T-cell (primary cell): ENCODE measurements around the gene ASB13. TPM values are rescaled to one million over a fixed set of nuclear protein-coding genes. Genes with fewer than 3 reads are reported as not detected.

ENCODE experiments used
- ATAC-seq, 4 experiments: fragments of 200-7000 bp in 3 of 4; fragments of 150-1000 bp in 1 of 4; cut with Tn5 transposase; replicated peaks in 1 of 4; 1 replicate in 3 of 4; 2 replicates in 1 of 4; pipeline ENCODE4 v1.10.0; 2021; ENCODE audit warnings: moderate library complexity in 3 of 4, mild to moderate bottlenecking in 2 of 4, moderate number of reproducible peaks in 1 of 4
- CTCF ChIA-PET, 2 donors: fragments of 300-600 bp; sonication (Branson Sonifier 250); formaldehyde crosslinking; loops; one replicate each; lab custom pipeline; 2022; ENCODE audit warnings: antibody characterized with exemption in 2 of 2; lab: Charles Lee
- POLR2A ChIA-PET, 2 donors: fragments of 300-600 bp; sonication (Branson Sonifier 250); formaldehyde crosslinking; loops; one replicate each; lab custom pipeline; 2022; ENCODE audit warnings: antibody characterized with exemption in 2 of 2; lab: Charles Lee
- DNase-seq, 35 experiments: peaks; one replicate each; pipeline versions ENCODE4 v3.0.0 to v3.0.0-alpha.2; 2013 to 2023
- H3K27ac ChIP-seq: one replicate; pipeline ENCODE4 v1.5.1; 2013; ENCODE audit warnings: low read length
- H3K27me3 ChIP-seq, 2 experiments: replicated peaks in 1 of 2; 1 replicate in 1 of 2; 2 replicates in 1 of 2; pipeline versions ENCODE4 v1.6.1 to v1.7.0; 2013; ENCODE audit warnings: low read length in 1 of 2, mixed read lengths in 1 of 2; ENCODE audit not compliant: control insufficient read depth in 2 of 2, insufficient read depth in 2 of 2; ENCODE audit errors: extremely low read depth in 1 of 2
- H3K36me3 ChIP-seq, 2 donors: 1 replicate in 1 of 2; 2 replicates in 1 of 2; pipeline versions ENCODE4 v1.6.1 to v1.7.0; 2013; ENCODE audit warnings: low read length in 1 of 2; ENCODE audit not compliant: control insufficient read depth in 2 of 2, insufficient read depth in 1 of 2; ENCODE audit errors: extremely low read depth in 1 of 2
- H3K4me1 ChIP-seq, 2 experiments: 1 replicate in 1 of 2; 2 replicates in 1 of 2; pipeline versions ENCODE4 v1.6.1 to v1.7.0; 2013; ENCODE audit warnings: low read length in 2 of 2, mixed read lengths in 1 of 2; ENCODE audit not compliant: insufficient read depth in 2 of 2, control insufficient read depth in 1 of 2; ENCODE audit errors: extremely low read depth in 1 of 2
- H3K4me3 ChIP-seq, 2 donors: 1 replicate in 1 of 2; 2 replicates in 1 of 2; pipeline versions ENCODE4 v1.5.1 to v1.7.0; 2013; ENCODE audit warnings: mild to moderate bottlenecking in 2 of 2, low read length in 1 of 2, moderate library complexity in 1 of 2; ENCODE audit not compliant: control insufficient read depth in 1 of 2; ENCODE audit errors: extremely low read depth in 1 of 2
- H3K9me3 ChIP-seq: 2 replicates; pipeline ENCODE4 v1.7.0; 2013
- H3K27ac Mint-ChIP-seq, 2 donors: one replicate each; pipeline ENCODE4 v1.8.0; 2020 to 2021; ENCODE audit warnings: mild to moderate bottlenecking in 2 of 2, mixed read lengths in 2 of 2
- H3K27me3 Mint-ChIP-seq, 2 donors: one replicate each; pipeline ENCODE4 v1.8.0; 2021 to 2022; ENCODE audit warnings: mixed read lengths in 2 of 2
- H3K36me3 Mint-ChIP-seq: one replicate; pipeline ENCODE4 v1.8.0; 2021; ENCODE audit warnings: mixed read lengths
- H3K4me1 Mint-ChIP-seq, 3 donors: one replicate each; pipeline ENCODE4 v1.8.0; 2020 to 2022; ENCODE audit warnings: mixed read lengths in 3 of 3, mild to moderate bottlenecking in 1 of 3
- H3K4me3 Mint-ChIP-seq, 3 donors: one replicate each; pipeline ENCODE4 v1.8.0; 2020 to 2022; ENCODE audit warnings: mild to moderate bottlenecking in 3 of 3, mixed read lengths in 3 of 3, moderate library complexity in 3 of 3
- H3K9me3 Mint-ChIP-seq, 3 donors: one replicate each; pipeline ENCODE4 v1.8.0; 2020 to 2022; ENCODE audit warnings: mixed read lengths in 3 of 3
- WGBS: methylation state at CpG from one replicate; pipeline ENCODE4 v1.1.5; 2013; ENCODE audit warnings: missing lambda C conversion rate; ENCODE audit not compliant: insufficient coverage; 5-methylcytosine and 5-hydroxymethylcytosine counted together
- total RNA-seq, 35 experiments: library from RNA in 6 of 35; stranded (reverse) in 6 of 35; fragments of 120-200 nt in 1 of 35; gene quantifications; one replicate each; pipeline versions ENCODE4 v1.2.1 to v1.2.4 and lab custom pipeline; 2013 to 2026

ASB13 gene
- total RNA-seq, 5 donors from 2014 or later (not counting 1 experiment from before 2014, with no cell fraction given): 9.4 to 22.8 (median 14.1) TPM

GRCh38 chr10:5697342-5697741 lies 30.9 kb upstream of the ASB13 start:
- WGBS: no CpG with 5 or more reads among the region's 2 CpGs
- ChIA-PET CTCF (no interaction called here), POLR2A (interaction anchor here in 1 of 2 donors (1.4 kb wide), 1 partner anchor 16 kb away, joined by 5 read pairs; no protein-coding TSS in a partner anchor)
- no peaks in the 10 kb centered on the region for H3K27me3 ChIP-seq
- H3K4me3 Mint-ChIP-seq: no peak overlapping the region
- H3K36me3 Mint-ChIP-seq: peaks cover 3% of the 10 kb centered on the region
- H3K9me3 ChIP-seq: no peaks in the 10 kb centered on the region
- peaks cover 16 to 17% of the 10 kb centered on the region in 2 experiments for H3K4me1 ChIP-seq
- DNase-seq: no peak
- no peak overlapping the region for H3K27ac ChIP-seq
- no peaks in the 10 kb centered on the region for H3K36me3 ChIP-seq
- H3K9me3 Mint-ChIP-seq: no peaks in the 10 kb centered on the region
- peaks cover 54 to 56% (median 55%) of the 10 kb centered on the region in 3 donors for H3K4me1 Mint-ChIP-seq
- no peaks in the 10 kb centered on the region for H3K27me3 Mint-ChIP-seq
- H3K27ac Mint-ChIP-seq: no peak overlapping the region
- ATAC-seq: no peak
- no peak overlapping the region for H3K4me3 ChIP-seq

GRCh38 chr10:5694573-5694972 lies 28.2 kb upstream of the ASB13 start:
- ChIA-PET POLR2A (interaction anchor here in 1 of 2 donors (0.6 kb wide), 1 partner anchor 123 kb away, joined by 3 read pairs; no protein-coding TSS in a partner anchor), CTCF (interaction anchor here in 1 of 2 donors (1.5 kb wide), 1 partner anchor 16 kb away, joined by 5 read pairs; no protein-coding TSS in a partner anchor)
- no peaks in the 10 kb centered on the region for H3K27me3 ChIP-seq
- H3K4me1 ChIP-seq: peaks cover 20 to 28% of the 10 kb centered on the region in 2 experiments
- DNase-seq: no peak
- Mint-ChIP-seq H3K36me3 (peaks cover 3% of the 10 kb centered on the region), H3K27me3 (no peaks in the 10 kb centered on the region), H3K9me3 (no peaks in the 10 kb centered on the region), H3K27ac (no peak overlapping the region), H3K4me3 (no peak overlapping the region), H3K4me1 (peaks cover 71 to 76% (median 75%) of the 10 kb centered on the region in 3 donors)
- no peak overlapping the region for H3K4me3 ChIP-seq
- H3K36me3 ChIP-seq: no peaks in the 10 kb centered on the region
- no CpG with 5 or more reads among the region's 1 CpG for WGBS
- no peak for ATAC-seq
- H3K9me3 ChIP-seq: no peaks in the 10 kb centered on the region
- H3K27ac ChIP-seq: no peak overlapping the region

GRCh38 chr10:5692461-5693358 lies 26.3 kb upstream of the ASB13 start:
- Mint-ChIP-seq H3K27ac (peak overlapping the region; percentile 2 to 82), H3K4me3 (peak overlapping the region; percentile 67 to 74 (median 73)), H3K9me3 (no peaks in the 10 kb centered on the region), H3K36me3 (peaks cover 7% of the 10 kb centered on the region), H3K27me3 (no peaks in the 10 kb centered on the region), H3K4me1 (peaks cover 78 to 85% (median 82%) of the 10 kb centered on the region in 3 donors)
- POLR2A ChIA-PET: interaction anchor here (0.6 to 0.8 kb wide), 3 partner anchors 10 to 1717 kb away, joined by 3 to 13 read pairs (median 8); no protein-coding TSS in a partner anchor
- DNase-seq (peak; percentile 18 to 79 (median 65)), ATAC-seq (peak; percentile 85 to 93 (median 90))
- Histone ChIP-seq H3K4me1 (peaks cover 19 to 37% of the 10 kb centered on the region in 2 experiments), H3K36me3 (peaks cover 0 to 4% of the 10 kb centered on the region in 2 donors), H3K27me3 (no peaks in the 10 kb centered on the region), H3K9me3 (no peaks in the 10 kb centered on the region), H3K27ac (no peak overlapping the region), H3K4me3 (peak overlapping the region; percentile 48 to 82)
- CTCF ChIA-PET: interaction anchor here (0.6 to 1.5 kb wide), 5 partner anchors 9 to 50 kb away, joined by 3 to 5 read pairs (median 4); no protein-coding TSS in a partner anchor
- 22% methylated on average over 34 of the region's 49 CpGs for WGBS

- no peak for ATAC-seq
- POLR2A ChIA-PET: interaction anchor here (0.6 to 0.8 kb wide), 2 partner anchors 9 to 1718 kb away, joined by 8 to 13 read pairs; no protein-coding TSS in a partner anchor
- no peaks in the 10 kb centered on the region for H3K9me3 Mint-ChIP-seq
- H3K27ac Mint-ChIP-seq: no peak overlapping the region
- no peaks in the 10 kb centered on the region for H3K27me3 Mint-ChIP-seq
- no CpG with 5 or more reads among the region's 8 CpGs for WGBS
- no peak overlapping the region for H3K4me3 ChIP-seq
- H3K4me3 Mint-ChIP-seq: peak overlapping the region; percentile 53 to 74 (median 67)
- CTCF ChIA-PET: interaction anchor here (0.5 to 1.5 kb wide), 6 partner anchors 8 to 69 kb away, joined by 3 to 5 read pairs (median 4); no protein-coding TSS in a partner anchor
- peaks cover 0 to 4% of the 10 kb centered on the region in 2 donors for H3K36me3 ChIP-seq
- peaks cover 78 to 87% (median 82%) of the 10 kb centered on the region in 3 donors for H3K4me1 Mint-ChIP-seq
- no peak overlapping the region for H3K27ac ChIP-seq
- no peaks in the 10 kb centered on the region for H3K27me3 ChIP-seq
- peaks cover 23 to 41% of the 10 kb centered on the region in 2 experiments for H3K4me1 ChIP-seq
- peaks cover 7% of the 10 kb centered on the region for H3K36me3 Mint-ChIP-seq
- no peak for DNase-seq
- H3K9me3 ChIP-seq: no peaks in the 10 kb centered on the region
Measured at GRCh38 chr10:5691786-5692185, 25.4 kb upstream of the ASB13 start.

GRCh38 chr10:5688587-5688986 lies 22.2 kb upstream of the ASB13 start:
- DNase-seq (no peak), ATAC-seq (no peak)
- no peaks in the 10 kb centered on the region for H3K9me3 ChIP-seq
- Mint-ChIP-seq H3K4me1 (peaks cover 68 to 84% (median 70%) of the 10 kb centered on the region in 3 donors), H3K27me3 (no peaks in the 10 kb centered on the region), H3K27ac (no peak overlapping the region), H3K36me3 (peaks cover 4% of the 10 kb centered on the region), H3K4me3 (peak overlapping the region in 1 of 3 donors; percentile 52), H3K9me3 (no peaks in the 10 kb centered on the region)
- H3K4me3 ChIP-seq: no peak overlapping the region
- ChIA-PET POLR2A (interaction anchor here in 1 of 2 donors (0.6 kb wide), 1 partner anchor 18 kb away, joined by 3 read pairs; no protein-coding TSS in a partner anchor), CTCF (interaction anchor here in 1 of 2 donors (0.5 to 0.7 kb wide), 3 partner anchors 122 to 404 kb away, joined by 3 to 5 read pairs (median 4); no protein-coding TSS in a partner anchor)
- H3K36me3 ChIP-seq: peaks cover 0 to 4% of the 10 kb centered on the region in 2 donors
- no CpG with 5 or more reads among the region's 3 CpGs for WGBS
- no peak overlapping the region for H3K27ac ChIP-seq
- H3K27me3 ChIP-seq: no peaks in the 10 kb centered on the region
- H3K4me1 ChIP-seq: peaks cover 33 to 39% of the 10 kb centered on the region in 2 experiments

- CTCF ChIA-PET: interaction anchor here in 1 of 2 donors (0.6 kb wide), 1 partner anchor 22 kb away, joined by 3 read pairs; no protein-coding TSS in a partner anchor
- peak overlapping the region; percentile 61 to 97 for H3K4me3 ChIP-seq
Measured at GRCh38 chr10:5685764-5686240, 19.4 kb upstream of the ASB13 start.

More at GRCh38 chr10:5685764-5686240, 19.4 kb upstream of the ASB13 start:
- ATAC-seq (no peak), DNase-seq (peak in 1 of 35 experiments; percentile 37)
- H3K4me1 Mint-ChIP-seq: peaks cover 48 to 58% (median 53%) of the 10 kb centered on the region in 3 donors
- POLR2A ChIA-PET: no interaction called here
- no peaks in the 10 kb centered on the region for H3K9me3 ChIP-seq
- WGBS: 3% methylated on average over 4 of the region's 10 CpGs
- peaks cover 4% of the 10 kb centered on the region for H3K36me3 Mint-ChIP-seq
- no peaks in the 10 kb centered on the region for H3K9me3 Mint-ChIP-seq
- H3K27me3 ChIP-seq: no peaks in the 10 kb centered on the region
- no peaks in the 10 kb centered on the region for H3K27me3 Mint-ChIP-seq
- peak overlapping the region; percentile 96 to 98 for H3K27ac Mint-ChIP-seq
- H3K4me1 ChIP-seq: peaks cover 18 to 20% of the 10 kb centered on the region in 2 experiments
- H3K4me3 Mint-ChIP-seq: peak overlapping the region; percentile 96 to 99 (median 97)
- peaks cover 0 to 4% of the 10 kb centered on the region in 2 donors for H3K36me3 ChIP-seq
- peak overlapping the region; percentile 81 for H3K27ac ChIP-seq
